Measurements from ENCODE around the gene RNF207.
A peak's percentile ranks its signal among the peaks of the same experiment; 100 is the strongest.

Gene RNF207

DNA sequence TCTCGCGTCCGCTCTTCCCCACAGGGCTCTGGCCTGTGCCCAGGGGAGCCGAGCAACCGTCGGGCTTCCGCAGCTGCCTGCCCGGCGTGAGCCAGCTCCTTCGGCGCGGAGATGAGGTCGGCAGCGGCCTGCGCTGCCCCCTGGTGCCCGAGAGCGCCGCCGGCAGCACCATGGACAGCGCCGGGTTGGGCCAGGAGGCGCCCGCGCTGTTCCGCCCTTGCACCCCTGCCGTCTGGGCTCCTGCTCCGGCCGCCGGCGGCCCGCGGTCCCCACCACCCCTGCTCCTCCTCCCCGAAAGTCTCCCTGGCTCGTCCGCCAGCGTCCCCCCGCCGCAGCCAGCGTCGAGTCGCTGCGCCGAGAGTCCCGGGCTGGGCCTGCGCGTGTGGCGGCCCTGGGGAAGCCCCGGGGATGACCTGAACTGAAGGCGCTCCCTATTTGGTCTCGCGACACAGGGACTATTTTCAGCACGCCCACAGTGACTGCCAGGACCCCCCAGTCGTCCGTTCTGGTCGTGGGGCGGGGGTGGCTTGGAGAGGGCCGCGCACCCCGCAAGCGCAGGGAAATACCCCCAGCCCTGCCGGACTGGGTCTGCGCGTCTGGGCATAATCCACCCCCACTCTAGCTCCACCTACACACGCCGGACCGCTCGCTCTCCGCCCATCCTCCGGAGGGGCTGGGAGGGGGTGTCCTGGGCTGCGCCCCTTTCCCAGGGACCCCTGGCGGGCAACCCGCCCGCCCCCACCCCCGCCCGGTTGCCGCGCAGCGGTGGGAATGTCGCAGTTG, 39.4 kb downstream of the RNF207 start (continued):
- no peak for TF ChIP-seq ZNF837 (tag by site-specific recombination; IDR thresholded peaks at IDR 0.05)
- no peak; the same call in 1 of the 2 replicates for TF ChIP-seq KLF7 (tag by site-specific recombination; IDR thresholded peaks at IDR 0.05; ENCODE audit: borderline replicate concordance)
- no peak for TF ChIP-seq ZNF792 (tag by site-specific recombination; IDR thresholded peaks at IDR 0.05)
- TF ChIP-seq ZSCAN30 (tag by site-specific recombination; IDR thresholded peaks at IDR 0.05), result peak; percentile 87
- TF ChIP-seq SCRT2 (tag by site-specific recombination; IDR thresholded peaks at IDR 0.05), result no peak
- TF ChIP-seq, protein P1, sequence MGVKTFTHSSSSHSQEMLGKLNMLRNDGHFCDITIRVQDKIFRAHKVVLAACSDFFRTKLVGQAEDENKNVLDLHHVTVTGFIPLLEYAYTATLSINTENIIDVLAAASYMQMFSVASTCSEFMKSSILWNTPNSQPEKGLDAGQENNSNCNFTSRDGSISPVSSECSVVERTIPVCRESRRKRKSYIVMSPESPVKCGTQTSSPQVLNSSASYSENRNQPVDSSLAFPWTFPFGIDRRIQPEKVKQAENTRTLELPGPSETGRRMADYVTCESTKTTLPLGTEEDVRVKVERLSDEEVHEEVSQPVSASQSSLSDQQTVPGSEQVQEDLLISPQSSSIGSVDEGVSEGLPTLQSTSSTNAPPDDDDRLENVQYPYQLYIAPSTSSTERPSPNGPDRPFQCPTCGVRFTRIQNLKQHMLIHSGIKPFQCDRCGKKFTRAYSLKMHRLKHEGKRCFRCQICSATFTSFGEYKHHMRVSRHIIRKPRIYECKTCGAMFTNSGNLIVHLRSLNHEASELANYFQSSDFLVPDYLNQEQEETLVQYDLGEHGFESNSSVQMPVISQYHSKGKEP (tag by site-specific recombination; IDR thresholded peaks at IDR 0.05), result no peak
- TF ChIP-seq ZNF394 (tag by site-specific recombination; IDR thresholded peaks at IDR 0.05; ENCODE audit: borderline replicate concordance), result no peak
- no peak for TF ChIP-seq ZNF658 (tag by site-specific recombination; IDR thresholded peaks at IDR 0.05)
- TF ChIP-seq, protein P2, sequence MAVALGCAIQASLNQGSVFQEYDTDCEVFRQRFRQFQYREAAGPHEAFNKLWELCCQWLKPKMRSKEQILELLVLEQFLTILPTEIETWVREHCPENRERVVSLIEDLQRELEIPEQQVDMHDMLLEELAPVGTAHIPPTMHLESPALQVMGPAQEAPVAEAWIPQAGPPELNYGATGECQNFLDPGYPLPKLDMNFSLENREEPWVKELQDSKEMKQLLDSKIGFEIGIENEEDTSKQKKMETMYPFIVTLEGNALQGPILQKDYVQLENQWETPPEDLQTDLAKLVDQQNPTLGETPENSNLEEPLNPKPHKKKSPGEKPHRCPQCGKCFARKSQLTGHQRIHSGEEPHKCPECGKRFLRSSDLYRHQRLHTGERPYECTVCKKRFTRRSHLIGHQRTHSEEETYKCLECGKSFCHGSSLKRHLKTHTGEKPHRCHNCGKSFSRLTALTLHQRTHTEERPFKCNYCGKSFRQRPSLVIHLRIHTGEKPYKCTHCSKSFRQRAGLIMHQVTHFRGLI (tag by site-specific recombination; IDR thresholded peaks at IDR 0.05), result peak; percentile 76; the same call in 1 of the 2 replicates
- no peak for TF ChIP-seq ZNF155 (tag by site-specific recombination; IDR thresholded peaks at IDR 0.05)
- TF ChIP-seq EGR2 (tag by site-specific recombination; IDR thresholded peaks at IDR 0.05; ENCODE audit: low read depth), result no peak
- TF ChIP-seq, protein P3, sequence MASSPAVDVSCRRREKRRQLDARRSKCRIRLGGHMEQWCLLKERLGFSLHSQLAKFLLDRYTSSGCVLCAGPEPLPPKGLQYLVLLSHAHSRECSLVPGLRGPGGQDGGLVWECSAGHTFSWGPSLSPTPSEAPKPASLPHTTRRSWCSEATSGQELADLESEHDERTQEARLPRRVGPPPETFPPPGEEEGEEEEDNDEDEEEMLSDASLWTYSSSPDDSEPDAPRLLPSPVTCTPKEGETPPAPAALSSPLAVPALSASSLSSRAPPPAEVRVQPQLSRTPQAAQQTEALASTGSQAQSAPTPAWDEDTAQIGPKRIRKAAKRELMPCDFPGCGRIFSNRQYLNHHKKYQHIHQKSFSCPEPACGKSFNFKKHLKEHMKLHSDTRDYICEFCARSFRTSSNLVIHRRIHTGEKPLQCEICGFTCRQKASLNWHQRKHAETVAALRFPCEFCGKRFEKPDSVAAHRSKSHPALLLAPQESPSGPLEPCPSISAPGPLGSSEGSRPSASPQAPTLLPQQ (tag by site-specific recombination; IDR thresholded peaks at IDR 0.05), result peak; percentile 88
- peak; percentile 57; the same call in 1 of the 2 replicates for TF ChIP-seq ZBTB48 (tag by site-specific recombination; IDR thresholded peaks at IDR 0.05)
- TF ChIP-seq ZNF16 (tag by site-specific recombination; IDR thresholded peaks at IDR 0.05; ENCODE audit: low read depth), result no peak
- TF ChIP-seq ZNF311 (tag by site-specific recombination; IDR thresholded peaks at IDR 0.05; ENCODE audit: borderline replicate concordance), result no peak
- no peak; the same call in 1 of the 2 replicates for TF ChIP-seq SP7 (tag by site-specific recombination; IDR thresholded peaks at IDR 0.05)
- TF ChIP-seq ZNF132 (tag by site-specific recombination; IDR thresholded peaks at IDR 0.05; ENCODE audit: borderline replicate concordance), result no peak
- TF ChIP-seq, protein P4, sequence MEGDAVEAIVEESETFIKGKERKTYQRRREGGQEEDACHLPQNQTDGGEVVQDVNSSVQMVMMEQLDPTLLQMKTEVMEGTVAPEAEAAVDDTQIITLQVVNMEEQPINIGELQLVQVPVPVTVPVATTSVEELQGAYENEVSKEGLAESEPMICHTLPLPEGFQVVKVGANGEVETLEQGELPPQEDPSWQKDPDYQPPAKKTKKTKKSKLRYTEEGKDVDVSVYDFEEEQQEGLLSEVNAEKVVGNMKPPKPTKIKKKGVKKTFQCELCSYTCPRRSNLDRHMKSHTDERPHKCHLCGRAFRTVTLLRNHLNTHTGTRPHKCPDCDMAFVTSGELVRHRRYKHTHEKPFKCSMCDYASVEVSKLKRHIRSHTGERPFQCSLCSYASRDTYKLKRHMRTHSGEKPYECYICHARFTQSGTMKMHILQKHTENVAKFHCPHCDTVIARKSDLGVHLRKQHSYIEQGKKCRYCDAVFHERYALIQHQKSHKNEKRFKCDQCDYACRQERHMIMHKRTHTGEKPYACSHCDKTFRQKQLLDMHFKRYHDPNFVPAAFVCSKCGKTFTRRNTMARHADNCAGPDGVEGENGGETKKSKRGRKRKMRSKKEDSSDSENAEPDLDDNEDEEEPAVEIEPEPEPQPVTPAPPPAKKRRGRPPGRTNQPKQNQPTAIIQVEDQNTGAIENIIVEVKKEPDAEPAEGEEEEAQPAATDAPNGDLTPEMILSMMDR (tag by site-specific recombination; IDR thresholded peaks at IDR 0.05), result peak; percentile 91
- peak; percentile 86 for TF ChIP-seq ZFHX2 (tag by site-specific recombination; conservative IDR thresholded peaks at IDR 0.05)
- no peak for TF ChIP-seq ZNF785 (tag by site-specific recombination; IDR thresholded peaks at IDR 0.05)
- TF ChIP-seq GLIS1 (tag by site-specific recombination; IDR thresholded peaks at IDR 0.05), result 0 out of 2 replicates have a peak, but pooled peaks have one; percentile 52
- TF ChIP-seq ZNF629 (tag by site-specific recombination; IDR thresholded peaks at IDR 0.05), result peak; percentile 29; the same call in 1 of the 2 replicates
- no peak for TF ChIP-seq ZNF214 (tag by site-specific recombination; IDR thresholded peaks at IDR 0.05; ENCODE audit: borderline replicate concordance)
- TF ChIP-seq ZNF140 (tag by site-specific recombination; IDR thresholded peaks at IDR 0.05), result no peak
- no peak for TF ChIP-seq FEZF1 (tag by site-specific recombination; IDR thresholded peaks at IDR 0.05)
- TF ChIP-seq KLF10 (tag by site-specific recombination; IDR thresholded peaks at IDR 0.05), result 0 out of 2 replicates have a peak, but pooled peaks have one; percentile 27
- no peak for TF ChIP-seq PRDM1 (tag by site-specific recombination; IDR thresholded peaks at IDR 0.05)
- no peak for TF ChIP-seq ZNF175 (tag by site-specific recombination; IDR thresholded peaks at IDR 0.05)
- TF ChIP-seq ZNF558 (tag by site-specific recombination; IDR thresholded peaks at IDR 0.05), result no peak
- TF ChIP-seq, protein P5, sequence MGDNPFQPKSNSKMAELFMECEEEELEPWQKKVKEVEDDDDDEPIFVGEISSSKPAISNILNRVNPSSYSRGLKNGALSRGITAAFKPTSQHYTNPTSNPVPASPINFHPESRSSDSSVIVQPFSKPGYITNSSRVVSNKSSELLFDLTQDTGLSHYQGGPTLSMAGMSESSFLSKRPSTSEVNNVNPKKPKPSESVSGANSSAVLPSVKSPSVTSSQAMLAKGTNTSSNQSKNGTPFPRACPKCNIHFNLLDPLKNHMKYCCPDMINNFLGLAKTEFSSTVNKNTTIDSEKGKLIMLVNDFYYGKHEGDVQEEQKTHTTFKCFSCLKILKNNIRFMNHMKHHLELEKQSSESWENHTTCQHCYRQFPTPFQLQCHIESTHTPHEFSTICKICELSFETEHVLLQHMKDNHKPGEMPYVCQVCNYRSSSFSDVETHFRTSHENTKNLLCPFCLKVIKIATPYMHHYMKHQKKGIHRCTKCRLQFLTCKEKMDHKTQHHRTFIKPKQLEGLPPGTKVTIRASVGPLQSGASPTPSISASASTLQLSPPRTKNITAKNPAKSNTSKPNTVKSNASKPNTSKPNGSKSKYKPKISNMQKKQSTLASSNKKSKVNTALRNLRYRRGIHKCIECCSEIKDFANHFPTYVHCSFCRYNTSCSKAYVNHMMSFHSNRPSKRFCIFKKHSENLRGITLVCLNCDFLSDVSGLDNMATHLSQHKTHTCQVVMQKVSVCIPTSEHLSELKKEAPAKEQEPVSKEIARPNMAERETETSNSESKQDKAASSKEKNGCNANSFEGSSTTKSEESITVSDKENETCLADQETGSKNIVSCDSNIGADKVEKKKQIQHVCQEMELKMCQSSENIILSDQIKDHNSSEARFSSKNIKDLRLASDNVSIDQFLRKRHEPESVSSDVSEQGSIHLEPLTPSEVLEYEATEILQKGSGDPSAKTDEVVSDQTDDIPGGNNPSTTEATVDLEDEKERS (tag by site-specific recombination; IDR thresholded peaks at IDR 0.05), result no peak
- peak; percentile 41; the same call in 1 of the 2 replicates for TF ChIP-seq ZNF677 (tag by site-specific recombination; IDR thresholded peaks at IDR 0.05)

Measured in HEK293 (cell line).